Measurements from ENCODE around the gene RNU4-1.
"Not testable (repeated sequence)": the region's sequence is repeated elsewhere in the genome, so short reads cannot be mapped to it uniquely, and the experiment has no call there.

The RNU4-1 gene

DNA sequence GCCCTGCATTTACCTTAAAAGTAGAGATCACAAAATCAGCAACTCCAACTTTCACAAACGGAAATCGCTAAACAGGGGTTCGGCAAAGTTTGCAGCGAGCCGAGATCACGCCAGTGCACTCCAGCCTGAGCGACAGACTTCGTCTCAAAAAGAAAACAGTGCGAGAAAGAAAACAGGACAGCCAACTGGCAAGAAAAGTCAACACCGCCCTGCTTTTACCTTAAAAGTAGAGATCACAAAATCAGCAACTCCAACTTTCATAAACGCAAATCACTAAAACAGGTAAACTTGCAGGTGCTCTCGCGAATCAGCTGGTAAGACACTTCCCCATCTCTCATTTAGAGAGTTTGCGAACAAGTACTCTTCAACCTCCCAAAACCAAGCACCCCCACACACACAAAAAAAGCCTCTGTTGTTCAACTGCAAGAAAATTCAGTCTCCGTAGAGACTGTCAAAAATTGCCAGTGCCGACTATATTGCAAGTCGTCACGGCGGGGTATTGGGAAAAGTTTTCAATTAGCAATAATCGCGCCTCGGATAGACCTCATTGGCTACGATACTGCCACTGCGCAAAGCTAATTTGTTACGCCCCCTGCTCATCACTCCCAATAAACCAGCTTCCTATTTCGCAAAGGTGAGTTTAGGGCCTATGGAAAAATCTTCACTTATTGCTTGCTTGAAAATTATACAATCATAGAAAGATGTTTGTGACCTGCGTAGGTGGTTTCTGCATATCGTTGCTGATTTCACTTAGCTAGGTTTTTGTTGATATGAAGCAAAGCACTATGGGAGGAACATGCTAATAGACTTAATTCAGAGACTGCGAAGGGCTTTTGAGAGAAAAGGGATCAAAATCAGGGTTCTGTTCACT lies at the start of gene RNU4-1:
Gene RNU4-1, minus strand, starts transcription at position 577 of the 871 bp plus-strand sequence.
- Histone ChIP-seq H3K27me3 (no peaks in the 10 kb centered on the region), H3K4me1 (peaks cover 0 to 16% (median 6%) of the 10 kb centered on the region in 4 donors), H3K4me3 (peak within 1 kb of the TSS; percentile 73 to 86), H3K27ac (peak within 1 kb of the TSS; percentile 98), H3K9me3 (no peaks in the 10 kb centered on the region), H3K36me3 (no peaks in the 10 kb centered on the region)
- intact Hi-C loops (cut with DNase I; ENCODE audit: low total_unique reads): no loop called here
- TF ChIP-seq, protein P1, sequence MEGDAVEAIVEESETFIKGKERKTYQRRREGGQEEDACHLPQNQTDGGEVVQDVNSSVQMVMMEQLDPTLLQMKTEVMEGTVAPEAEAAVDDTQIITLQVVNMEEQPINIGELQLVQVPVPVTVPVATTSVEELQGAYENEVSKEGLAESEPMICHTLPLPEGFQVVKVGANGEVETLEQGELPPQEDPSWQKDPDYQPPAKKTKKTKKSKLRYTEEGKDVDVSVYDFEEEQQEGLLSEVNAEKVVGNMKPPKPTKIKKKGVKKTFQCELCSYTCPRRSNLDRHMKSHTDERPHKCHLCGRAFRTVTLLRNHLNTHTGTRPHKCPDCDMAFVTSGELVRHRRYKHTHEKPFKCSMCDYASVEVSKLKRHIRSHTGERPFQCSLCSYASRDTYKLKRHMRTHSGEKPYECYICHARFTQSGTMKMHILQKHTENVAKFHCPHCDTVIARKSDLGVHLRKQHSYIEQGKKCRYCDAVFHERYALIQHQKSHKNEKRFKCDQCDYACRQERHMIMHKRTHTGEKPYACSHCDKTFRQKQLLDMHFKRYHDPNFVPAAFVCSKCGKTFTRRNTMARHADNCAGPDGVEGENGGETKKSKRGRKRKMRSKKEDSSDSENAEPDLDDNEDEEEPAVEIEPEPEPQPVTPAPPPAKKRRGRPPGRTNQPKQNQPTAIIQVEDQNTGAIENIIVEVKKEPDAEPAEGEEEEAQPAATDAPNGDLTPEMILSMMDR (IDR thresholded peaks at IDR 0.05): no peak
- peak; percentile 66 to 80 for DNase-seq

DNA sequence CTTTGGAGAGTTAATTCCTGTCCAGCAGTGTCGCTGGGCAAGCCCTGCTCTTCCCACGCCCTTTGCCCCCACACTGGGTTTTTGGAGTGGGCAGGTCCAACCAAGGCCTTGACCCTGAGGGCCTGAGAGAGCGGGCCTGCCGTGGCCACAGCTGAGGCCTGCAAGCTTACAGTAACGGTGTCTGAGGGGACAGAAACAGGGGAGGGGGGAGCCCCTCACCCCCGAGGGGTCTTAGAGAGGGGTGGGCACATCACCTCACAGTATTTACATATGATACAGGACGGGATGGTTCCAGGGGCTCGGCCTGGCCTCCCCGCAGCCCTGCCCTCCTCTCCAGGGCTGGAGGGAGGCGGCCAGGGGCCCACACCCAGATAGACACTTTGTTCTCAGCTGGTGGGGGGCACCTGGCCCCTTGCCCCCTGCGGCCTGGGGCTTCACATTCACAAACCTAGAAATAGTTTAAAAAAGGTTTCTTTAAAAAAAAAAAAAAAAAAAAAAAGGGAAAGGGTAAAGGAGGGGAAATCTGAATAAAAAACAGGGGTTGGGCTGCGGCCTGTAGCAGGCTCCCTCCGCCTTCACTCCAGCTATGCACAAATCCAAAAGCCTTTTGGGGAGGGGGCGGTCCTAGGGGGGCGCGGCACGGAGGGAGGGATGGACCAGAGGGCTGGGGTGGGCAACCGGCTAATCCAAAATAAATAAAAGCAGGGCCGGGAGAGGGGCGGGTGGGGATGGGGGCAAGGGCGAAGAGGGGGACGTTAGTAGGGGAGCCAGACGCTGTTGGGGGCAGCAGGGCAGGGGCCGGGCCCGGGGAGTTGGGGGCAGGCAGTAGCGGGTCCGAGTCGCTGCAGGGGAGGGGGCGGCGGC lies 49.4 kb upstream of the RNU4-1 start:
- no peaks in the 10 kb centered on the region for H3K9me3 ChIP-seq
- H3K4me1 ChIP-seq: no peaks in the 10 kb centered on the region
- peaks cover 0 to 32% of the 10 kb centered on the region in 2 donors for H3K27me3 ChIP-seq
- no peaks in the 10 kb centered on the region for H3K36me3 ChIP-seq
- no peak overlapping the region for H3K4me3 ChIP-seq
- intact Hi-C loops (cut with DNase I; ENCODE audit: low total_unique reads): no loop called here
- TF ChIP-seq, protein P1 (IDR thresholded peaks at IDR 0.05): no peak
- no peak for DNase-seq
- no peak overlapping the region for H3K27ac ChIP-seq

DNA sequence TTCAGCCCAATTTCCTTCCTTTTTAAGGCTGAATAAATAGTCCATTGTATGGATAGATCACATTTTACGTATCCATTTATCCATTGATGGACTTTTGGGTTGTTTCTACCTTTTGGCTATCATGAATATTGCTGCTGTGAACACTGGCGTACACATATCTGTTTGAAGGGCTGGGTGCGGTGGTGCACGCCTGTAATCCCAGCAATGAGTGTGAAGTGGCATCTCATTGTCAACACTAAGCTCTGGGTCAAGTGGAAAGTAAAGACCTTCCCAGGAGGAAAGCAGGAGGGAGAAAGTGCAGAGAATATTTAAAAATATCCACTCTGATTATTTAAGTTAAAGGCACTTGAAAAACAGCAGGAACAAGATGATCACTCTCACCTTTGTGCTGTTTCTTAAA lies 46.2 kb upstream of the RNU4-1 start:
- Histone ChIP-seq H3K9me3 (no peaks in the 10 kb centered on the region), H3K4me1 (no peaks in the 10 kb centered on the region), H3K36me3 (no peaks in the 10 kb centered on the region), H3K27me3 (peaks cover 0 to 17% of the 10 kb centered on the region in 2 donors), H3K27ac (no peak overlapping the region), H3K4me3 (no peak overlapping the region)
- intact Hi-C loops (cut with DNase I; ENCODE audit: low total_unique reads): no loop called here
- no peak for DNase-seq
- TF ChIP-seq, protein P1 (IDR thresholded peaks at IDR 0.05): no peak

DNA sequence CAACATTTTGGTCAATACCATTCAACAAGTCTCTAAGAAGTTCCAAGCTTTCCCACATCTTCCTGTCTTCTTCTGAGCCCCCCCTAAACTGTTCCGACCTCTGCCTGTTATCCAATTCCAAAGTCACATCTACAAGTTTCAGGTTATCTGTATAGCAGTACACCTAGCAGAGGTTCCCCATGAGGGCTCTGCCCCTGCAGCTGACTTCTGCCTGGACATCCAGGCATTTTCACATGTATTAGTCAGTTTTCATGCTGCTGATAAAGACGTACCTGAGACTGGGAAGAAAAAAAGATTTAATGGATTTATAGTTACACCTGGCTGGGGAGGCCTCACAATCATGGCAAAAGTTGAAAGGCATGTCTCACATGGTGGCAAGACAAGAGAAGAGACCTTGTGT lies 44.7 kb upstream of the RNU4-1 start:
- Histone ChIP-seq H3K36me3 (no peaks in the 10 kb centered on the region), H3K9me3 (no peaks in the 10 kb centered on the region), H3K27ac (no peak overlapping the region), H3K4me3 (no peak overlapping the region), H3K27me3 (peaks cover 0 to 15% of the 10 kb centered on the region in 2 donors), H3K4me1 (no peaks in the 10 kb centered on the region)
- intact Hi-C loops (cut with DNase I; ENCODE audit: low total_unique reads): no loop called here
- TF ChIP-seq, protein P1 (IDR thresholded peaks at IDR 0.05): no peak
- no peak for DNase-seq

DNA sequence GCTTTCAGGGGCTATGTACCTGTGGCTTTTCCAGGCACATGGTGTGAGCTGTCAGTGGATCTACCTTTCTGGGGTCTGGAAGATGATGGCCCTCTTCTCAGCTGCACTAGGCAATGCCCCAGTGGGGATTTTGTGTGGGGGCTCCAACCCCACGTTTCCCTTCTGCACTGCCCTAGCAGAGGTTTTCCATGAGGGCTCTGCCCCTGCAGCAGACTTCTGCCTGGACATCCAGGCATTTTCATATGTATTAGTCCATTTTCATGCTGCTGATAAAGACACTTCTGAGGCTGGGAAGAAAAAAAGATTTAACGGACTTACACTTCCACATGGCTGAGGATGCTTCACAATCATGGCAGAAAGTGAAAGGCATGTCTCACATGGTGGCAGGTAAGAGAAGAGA lies 43.4 kb upstream of the RNU4-1 start:
- DNase-seq; H3K9me3 ChIP-seq; H3K36me3 ChIP-seq; H3K27me3 ChIP-seq; H3K4me1 ChIP-seq; H3K4me3 ChIP-seq; intact Hi-C loops (cut with DNase I; ENCODE audit: low total_unique reads); H3K27ac ChIP-seq: not testable (repeated sequence)

DNA sequence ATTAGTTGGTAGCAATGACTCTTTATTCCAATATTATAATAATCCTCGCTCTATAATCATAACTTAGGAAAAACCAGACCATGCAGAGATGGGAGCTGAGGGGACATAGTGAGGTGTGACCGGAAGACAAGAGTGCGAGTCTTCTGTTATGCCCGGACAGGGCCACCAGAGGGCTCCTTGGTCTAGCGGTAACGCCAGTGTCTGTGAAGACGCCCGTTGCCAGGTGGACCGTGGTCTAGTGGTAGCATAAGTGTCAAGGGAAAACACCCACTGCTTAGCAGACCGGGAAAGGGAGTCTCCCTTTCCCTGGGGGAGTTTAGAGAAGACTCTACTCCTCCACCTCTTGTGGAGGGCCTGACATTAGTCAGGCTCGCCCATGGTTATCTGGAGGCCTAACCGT lies 42.4 kb upstream of the RNU4-1 start:
- H3K9me3 ChIP-seq; H3K36me3 ChIP-seq; H3K27me3 ChIP-seq; H3K27ac ChIP-seq; intact Hi-C loops (cut with DNase I; ENCODE audit: low total_unique reads); H3K4me3 ChIP-seq; H3K4me1 ChIP-seq: not testable (repeated sequence)
- TF ChIP-seq, protein P1 (IDR thresholded peaks at IDR 0.05): peak; percentile 61 to 62
- DNase-seq: peak; percentile 41 to 70
